CD14-positive monocyte (primary cell): ENCODE data around the gene ASTN2. TPM values are rescaled to one million over a fixed set of nuclear protein-coding genes. Genes with fewer than 3 reads are reported as not detected.

ENCODE experiments used
- DNase-seq, 3 donors: peaks; one replicate each; pipeline ENCODE4 v3.0.0-alpha.2; 2011 to 2022
- H2AFZ ChIP-seq: 2 replicates; pipeline ENCODE4 v1.6.0; 2012; ENCODE audit warnings: mild to moderate bottlenecking, low read depth, low read length, inconsistent platforms; ENCODE audit not compliant: insufficient read depth, poor library complexity, severe bottlenecking
- H3K27ac ChIP-seq, 2 donors: 1 replicate in 1 of 2; 2 replicates in 1 of 2; pipeline ENCODE4 v1.5.1; 2012 to 2013; ENCODE audit warnings: low read length in 2 of 2, control low read depth in 1 of 2, inconsistent platforms in 1 of 2, low read depth in 1 of 2, mild to moderate bottlenecking in 1 of 2
- H3K27me3 ChIP-seq, 2 donors: one replicate each; pipeline versions ENCODE4 v1.6.0 to v1.6.1; 2011 to 2013; ENCODE audit warnings: low read length in 2 of 2; ENCODE audit not compliant: control insufficient read depth in 2 of 2, insufficient read depth in 2 of 2
- H3K36me3 ChIP-seq, 2 donors: replicated peaks in 1 of 2; 1 replicate in 1 of 2; 2 replicates in 1 of 2; pipeline versions ENCODE4 v1.5.1 to v1.6.1; 2012 to 2013; ENCODE audit warnings: low read length in 2 of 2, control low read depth in 1 of 2, inconsistent platforms in 1 of 2, mild to moderate bottlenecking in 1 of 2; ENCODE audit not compliant: insufficient read depth in 2 of 2, control insufficient read depth in 1 of 2
- H3K4me1 ChIP-seq, 2 donors: 1 replicate in 1 of 2; 2 replicates in 1 of 2; pipeline versions ENCODE4 v1.5.1 to v1.6.1; 2012 to 2013; ENCODE audit warnings: low read length in 2 of 2, control low read depth in 1 of 2, inconsistent platforms in 1 of 2, mild to moderate bottlenecking in 1 of 2, moderate library complexity in 1 of 2; ENCODE audit not compliant: insufficient read depth in 2 of 2, control insufficient read depth in 1 of 2
- H3K4me2 ChIP-seq: replicated peaks from 2 replicates; pipeline ENCODE3; 2012; ENCODE audit warnings: low read length, moderate library complexity, mild to moderate bottlenecking; ENCODE audit not compliant: poor library complexity, severe bottlenecking; ENCODE audit errors: extremely low read depth
- H3K4me3 ChIP-seq, 3 experiments: fragments of 200-600 bp in 1 of 3; sonication (generic) in 1 of 3; replicated peaks in 1 of 3; 1 replicate in 2 of 3; 2 replicates in 1 of 3; pipeline ENCODE4 v1.5.1; 2011 to 2013; ENCODE audit warnings: low read length in 3 of 3, mild to moderate bottlenecking in 3 of 3, control low read depth in 2 of 3, low read depth in 2 of 3, inconsistent platforms in 1 of 3, moderate library complexity in 1 of 3
- H3K79me2 ChIP-seq: 2 replicates; pipeline ENCODE4 v1.6.0; 2012; ENCODE audit warnings: mild to moderate bottlenecking, control low read depth, inconsistent platforms, low read length, moderate library complexity; ENCODE audit not compliant: insufficient read depth
- H3K9ac ChIP-seq: 2 replicates; pipeline ENCODE4 v1.6.0; 2017; ENCODE audit warnings: low read length, mild to moderate bottlenecking; ENCODE audit not compliant: insufficient read depth, poor library complexity, severe bottlenecking
- H3K9me3 ChIP-seq, 2 donors: replicated peaks in 1 of 2; 1 replicate in 1 of 2; 2 replicates in 1 of 2; pipeline versions ENCODE4 v1.5.1 to v1.6.1; 2012 to 2013; ENCODE audit warnings: low read length in 2 of 2, control low read depth in 1 of 2; ENCODE audit not compliant: control insufficient read depth in 1 of 2, insufficient read depth in 1 of 2
- H4K20me1 ChIP-seq: 2 replicates; pipeline ENCODE4 v1.6.0; 2012; ENCODE audit warnings: mild to moderate bottlenecking, low read length, control low read depth, moderate library complexity; ENCODE audit not compliant: insufficient read depth
- H3K27ac Mint-ChIP-seq, 7 donors: one replicate each; pipeline ENCODE4 v1.8.0; 2020; ENCODE audit warnings: mild to moderate bottlenecking in 7 of 7, mixed read lengths in 7 of 7, moderate library complexity in 6 of 7, inconsistent platforms in 2 of 7
- H3K27me3 Mint-ChIP-seq, 3 donors: one replicate each; pipeline ENCODE4 v1.8.0; 2021 to 2022; ENCODE audit warnings: low read depth in 3 of 3, mild to moderate bottlenecking in 3 of 3, mixed read lengths in 3 of 3, moderate library complexity in 3 of 3, inconsistent platforms in 1 of 3
- H3K36me3 Mint-ChIP-seq, 2 donors: one replicate each; pipeline ENCODE4 v1.8.0; 2020; ENCODE audit warnings: mixed read lengths in 2 of 2, inconsistent platforms in 1 of 2, mild to moderate bottlenecking in 1 of 2
- H3K4me1 Mint-ChIP-seq: one replicate; pipeline ENCODE4 v1.8.0; 2020; ENCODE audit warnings: mild to moderate bottlenecking, mixed read lengths
- H3K4me3 Mint-ChIP-seq, 2 donors: one replicate each; pipeline ENCODE4 v1.8.0; 2020; ENCODE audit warnings: mild to moderate bottlenecking in 2 of 2, mixed read lengths in 2 of 2, moderate library complexity in 1 of 2
- H3K9me3 Mint-ChIP-seq, 7 donors: one replicate each; pipeline ENCODE4 v1.8.0; 2020 to 2022; ENCODE audit warnings: mixed read lengths in 7 of 7, mild to moderate bottlenecking in 6 of 7, moderate library complexity in 6 of 7, inconsistent platforms in 2 of 7
- CTCF ChIP-seq: fragments of 200-600 bp; IDR thresholded peaks from one replicate; pipeline ENCODE4 v1.8.0; 2022; ENCODE audit warnings: antibody characterized with exemption, mild to moderate bottlenecking
- WGBS: methylation state at CpG from one replicate; pipeline ENCODE4 v1.1.5; 2013; ENCODE audit warnings: missing lambda C conversion rate; ENCODE audit not compliant: insufficient coverage; 5-methylcytosine and 5-hydroxymethylcytosine counted together
- intact Hi-C, 2 donors: fragments of 100-400 bp; cut with micrococcal nuclease; formaldehyde crosslinking; loops; one replicate each; pipeline versions ENCODE4 v1.15.0 to v1.15.1; 2023
- polyA plus RNA-seq, 3 donors: library from polyadenylated mRNA; depleted of rRNA in 1 of 3; unstranded in 2 of 3; stranded (reverse) in 1 of 3; fragments of 300-500 nt in 2 of 3; fragments of >200 nt in 1 of 3; fragmentation: Illumina TruSeq in 2 of 3; gene quantifications; 1 replicate in 2 of 3; 2 replicates in 1 of 3; pipeline ENCODE4 v1.2.3, GENCODE V29; 2012 to 2021

Gene ASTN2
- polyA plus RNA-seq, 3 donors: not detected

- peaks cover 0 to 3% of the 10 kb centered on the region in 2 donors for H3K9me3 ChIP-seq
- H3K4me1 ChIP-seq: no peaks in the 10 kb centered on the region
- no peak overlapping the region for H3K27ac ChIP-seq
- no peaks in the 10 kb centered on the region for H3K79me2 ChIP-seq
- Mint-ChIP-seq H3K9me3 (peaks cover 0 to 16% (median 4%) of the 10 kb centered on the region in 7 donors), H3K27me3 (peaks cover 0 to 3% (median 3%) of the 10 kb centered on the region in 3 donors), H3K4me3 (no peak overlapping the region), H3K4me1 (no peaks in the 10 kb centered on the region), H3K27ac (no peak overlapping the region), H3K36me3 (no peaks in the 10 kb centered on the region)
- WGBS: 88% methylated on average over 1 of the region's 1 CpG
- no peak overlapping the region for H3K4me2 ChIP-seq
- no peaks in the 10 kb centered on the region for H3K27me3 ChIP-seq
- H3K9ac ChIP-seq: no peak overlapping the region
- no peaks in the 10 kb centered on the region for H4K20me1 ChIP-seq
- intact Hi-C loops: no loop called here
- H3K4me3 ChIP-seq: no peak overlapping the region
- no peak overlapping the region for H2AFZ ChIP-seq
- H3K36me3 ChIP-seq: no peaks in the 10 kb centered on the region
- TF ChIP-seq CTCF: no peak
- no peak for DNase-seq
Measured at GRCh38 chr9:116420993-116421538, 993.8 kb downstream of the ASTN2 start.

- H4K20me1 ChIP-seq: no peaks in the 10 kb centered on the region
- intact Hi-C loops: no loop called here
- no peak overlapping the region for H3K4me3 ChIP-seq
- H3K36me3 Mint-ChIP-seq: no peaks in the 10 kb centered on the region
- no peak overlapping the region for H3K4me2 ChIP-seq
- H3K4me1 ChIP-seq: no peaks in the 10 kb centered on the region
- H3K4me3 Mint-ChIP-seq: no peak overlapping the region
- H3K79me2 ChIP-seq: no peaks in the 10 kb centered on the region
- H3K4me1 Mint-ChIP-seq: no peaks in the 10 kb centered on the region
- no peak for DNase-seq
- no peak overlapping the region for H3K27ac Mint-ChIP-seq
- H3K36me3 ChIP-seq: no peaks in the 10 kb centered on the region
- H2AFZ ChIP-seq: no peak overlapping the region
- H3K9me3 ChIP-seq: no peaks in the 10 kb centered on the region
- TF ChIP-seq CTCF: no peak
- 0% methylated on average over 1 of the region's 3 CpGs for WGBS
- no peak overlapping the region for H3K9ac ChIP-seq
- peaks cover 0 to 12% (median 2%) of the 10 kb centered on the region in 7 donors for H3K9me3 Mint-ChIP-seq
- H3K27me3 Mint-ChIP-seq: peaks cover 0 to 3% (median 3%) of the 10 kb centered on the region in 3 donors
- no peaks in the 10 kb centered on the region for H3K27me3 ChIP-seq
- H3K27ac ChIP-seq: no peak overlapping the region
Measured at GRCh38 chr9:116419181-116419580, 995.7 kb downstream of the ASTN2 start.
